Right ventricle myocardium superior (tissue), 1 donor: Measurements from ENCODE around the gene AGAP9. TPM values are rescaled to one million over a fixed set of nuclear protein-coding genes. Genes with fewer than 3 reads are reported as not detected.
"Not testable (repeated sequence)": the region's sequence is repeated elsewhere in the genome, so short reads cannot be mapped to it uniquely, and the experiment has no call there.

Source experiments
- ATAC-seq: fragments of 200-7000 bp; cut with Tn5 transposase; one replicate; pipeline ENCODE4 v1.9.1; 2020; ENCODE audit warnings: mild to moderate bottlenecking; ENCODE audit not compliant: poor library complexity
- DNase-seq: peaks from one replicate; pipeline ENCODE4 v3.0.0-alpha.2; 2020
- intact Hi-C: fragments of 100-400 bp; cut with DNase I; formaldehyde crosslinking; loops from one replicate; pipeline ENCODE4 v1.11.2; 2022
- long read RNA-seq: library from polyadenylated mRNA; unstranded; transcript quantifications from one replicate; pipeline ENCODE4 v2.0.0, GENCODE V29; 2021
- total RNA-seq: library from RNA; stranded (reverse); fragmentation: NEBNext Ultra II Directional; extraction: Animal tissue kit (Norgen Biotek cat#: 25700); gene quantifications from one replicate; pipeline ENCODE4 v1.2.1, GENCODE V29; 2021
- donor health status: DM: no; HTN: yes; CAD: no; lungs with severe emphysema.

The AGAP9 gene
- 1.3 TPM for total RNA-seq
- long read RNA-seq, partial matches to known transcripts: 1 of 1 reads
- long read RNA-seq, other reads (novel, unspliced or antisense): 0 of 1 reads

GRCh38 chr10:47523475-47523874 lies at the start of gene AGAP9:
Gene AGAP9, minus strand, starts transcription at chr10:47523638. Its CDS starts 112 bp downstream, at chr10:47523526.
- ATAC-seq, DNase-seq, intact Hi-C loops: not testable (repeated sequence)

GRCh38 chr10:47571138-47571912 lies 47.9 kb upstream of the AGAP9 start:
- DNase-seq, intact Hi-C loops, ATAC-seq: not testable (repeated sequence)

- intact Hi-C loops: not testable (repeated sequence)
These were observed 43.3 kb upstream of the AGAP9 start for GRCh38 chr10:47566757-47567156.

GRCh38 chr10:47566108-47566699 lies 42.8 kb upstream of the AGAP9 start:
- ATAC-seq, DNase-seq, intact Hi-C loops: not testable (repeated sequence)

More at GRCh38 chr10:47566757-47567156, 43.3 kb upstream of the AGAP9 start:
- DNase-seq, ATAC-seq: not testable (repeated sequence)

- ATAC-seq, intact Hi-C loops, DNase-seq: not testable (repeated sequence)
These were observed 42.1 kb upstream of the AGAP9 start for GRCh38 chr10:47565517-47565920.

GRCh38 chr10:47564953-47565352 lies 41.5 kb upstream of the AGAP9 start:
- ATAC-seq, intact Hi-C loops, DNase-seq: not testable (repeated sequence)

GRCh38 chr10:47564318-47564717 lies 40.9 kb upstream of the AGAP9 start:
- DNase-seq, intact Hi-C loops, ATAC-seq: not testable (repeated sequence)

GRCh38 chr10:47560452-47560851 lies 37.0 kb upstream of the AGAP9 start:
- DNase-seq, intact Hi-C loops, ATAC-seq: not testable (repeated sequence)

GRCh38 chr10:47559718-47560308 lies 36.4 kb upstream of the AGAP9 start:
- ATAC-seq, intact Hi-C loops, DNase-seq: not testable (repeated sequence)

- DNase-seq, intact Hi-C loops, ATAC-seq: not testable (repeated sequence)
These were observed 34.7 kb upstream of the AGAP9 start for GRCh38 chr10:47558109-47558508.

- DNase-seq, intact Hi-C loops, ATAC-seq: not testable (repeated sequence)
These were observed 34.2 kb upstream of the AGAP9 start for GRCh38 chr10:47557616-47558015.

- DNase-seq, ATAC-seq, intact Hi-C loops: not testable (repeated sequence)
These were observed 31.9 kb upstream of the AGAP9 start for GRCh38 chr10:47555334-47555733.

- intact Hi-C loops, ATAC-seq: not testable (repeated sequence)
- peak; percentile 10 for DNase-seq
These were observed 31.1 kb upstream of the AGAP9 start for GRCh38 chr10:47554552-47554951.

GRCh38 chr10:47553860-47554247 lies 30.4 kb upstream of the AGAP9 start:
- ATAC-seq, intact Hi-C loops: not testable (repeated sequence)
- peak; percentile 26 for DNase-seq

GRCh38 chr10:47553214-47553859 lies 29.9 kb upstream of the AGAP9 start:
- intact Hi-C loops: not testable (repeated sequence)
- DNase-seq: peak; percentile 87
- peak; percentile 97 for ATAC-seq

GRCh38 chr10:47552719-47553118 lies 29.3 kb upstream of the AGAP9 start:
- intact Hi-C loops: not testable (repeated sequence)

GRCh38 chr10:47547286-47547685 lies 23.8 kb upstream of the AGAP9 start:
- intact Hi-C loops, DNase-seq, ATAC-seq: not testable (repeated sequence)

More at GRCh38 chr10:47552719-47553118, 29.3 kb upstream of the AGAP9 start:
- DNase-seq: not testable (repeated sequence)
- ATAC-seq: peak; percentile 67

GRCh38 chr10:47536430-47536829 lies 13.0 kb upstream of the AGAP9 start:
- DNase-seq, intact Hi-C loops, ATAC-seq: not testable (repeated sequence)
